ENCODE measurements around the gene TRNP1. TPM values are rescaled to one million over a fixed set of nuclear protein-coding genes. Genes with fewer than 3 reads are reported as not detected.

TRNP1 gene
- total RNA-seq, 1 donor from 2014 or later, result 15.3 TPM

DNA sequence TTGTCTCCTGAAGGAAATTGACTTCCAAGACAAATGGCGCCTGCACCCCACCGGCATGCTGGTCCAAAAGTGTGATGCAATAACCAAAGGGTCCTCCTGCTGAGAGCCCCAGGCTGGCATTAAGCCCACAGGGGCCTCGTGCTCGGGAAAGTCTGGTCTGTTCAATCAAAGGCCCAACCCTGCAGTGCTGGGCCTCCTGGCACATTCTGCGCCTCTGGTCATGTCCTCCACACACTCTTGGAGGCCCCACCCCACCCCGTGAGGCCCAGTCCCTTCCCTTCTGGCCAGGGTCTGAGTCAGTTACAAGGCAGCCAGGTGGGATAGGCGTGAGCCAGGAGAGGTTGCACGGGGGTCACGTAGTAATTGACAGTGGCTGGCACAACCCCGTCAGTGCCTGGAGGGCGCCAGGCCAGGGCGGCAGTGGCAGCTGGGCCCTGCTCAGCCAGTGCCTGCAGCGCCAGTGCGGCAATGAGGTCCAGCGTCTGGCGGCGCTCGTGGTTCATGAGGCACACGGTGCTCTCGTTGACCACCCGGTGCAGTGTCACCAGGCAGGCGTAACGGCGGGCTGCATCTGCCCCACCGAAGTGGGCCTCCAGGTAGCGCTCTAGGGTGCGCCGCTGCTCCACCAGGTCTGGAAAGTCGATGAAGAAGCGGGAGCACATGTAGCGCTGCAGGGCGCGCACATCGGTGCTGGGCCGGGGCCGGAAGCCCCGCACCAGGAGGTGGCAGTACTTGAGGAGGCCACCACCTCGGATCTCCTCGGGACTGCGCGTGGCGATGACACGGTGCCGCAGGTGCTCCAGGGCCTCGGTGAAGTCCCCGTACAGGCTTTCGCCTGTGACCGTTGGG is 12.4 kb downstream of the TRNP1 start:
- Histone ChIP-seq H3K36me3 (ENCODE audit: control insufficient read depth, insufficient read depth, low read length) (peaks cover 17% of the 10 kb centered on the region), H3K27me3 (ENCODE audit: control insufficient read depth, insufficient read depth, low read length) (no peaks in the 10 kb centered on the region), H3K4me3 (ENCODE audit: low read depth, low read length) (no peak overlapping the region)
- DNase-seq (ENCODE audit: low read depth) (no peak), FAIRE-seq (no peak)
- TF ChIP-seq, protein P1, sequence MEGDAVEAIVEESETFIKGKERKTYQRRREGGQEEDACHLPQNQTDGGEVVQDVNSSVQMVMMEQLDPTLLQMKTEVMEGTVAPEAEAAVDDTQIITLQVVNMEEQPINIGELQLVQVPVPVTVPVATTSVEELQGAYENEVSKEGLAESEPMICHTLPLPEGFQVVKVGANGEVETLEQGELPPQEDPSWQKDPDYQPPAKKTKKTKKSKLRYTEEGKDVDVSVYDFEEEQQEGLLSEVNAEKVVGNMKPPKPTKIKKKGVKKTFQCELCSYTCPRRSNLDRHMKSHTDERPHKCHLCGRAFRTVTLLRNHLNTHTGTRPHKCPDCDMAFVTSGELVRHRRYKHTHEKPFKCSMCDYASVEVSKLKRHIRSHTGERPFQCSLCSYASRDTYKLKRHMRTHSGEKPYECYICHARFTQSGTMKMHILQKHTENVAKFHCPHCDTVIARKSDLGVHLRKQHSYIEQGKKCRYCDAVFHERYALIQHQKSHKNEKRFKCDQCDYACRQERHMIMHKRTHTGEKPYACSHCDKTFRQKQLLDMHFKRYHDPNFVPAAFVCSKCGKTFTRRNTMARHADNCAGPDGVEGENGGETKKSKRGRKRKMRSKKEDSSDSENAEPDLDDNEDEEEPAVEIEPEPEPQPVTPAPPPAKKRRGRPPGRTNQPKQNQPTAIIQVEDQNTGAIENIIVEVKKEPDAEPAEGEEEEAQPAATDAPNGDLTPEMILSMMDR (IDR thresholded peaks at IDR 0.05; ENCODE audit: insufficient read depth, low read length, severe bottlenecking), result no peak

DNA sequence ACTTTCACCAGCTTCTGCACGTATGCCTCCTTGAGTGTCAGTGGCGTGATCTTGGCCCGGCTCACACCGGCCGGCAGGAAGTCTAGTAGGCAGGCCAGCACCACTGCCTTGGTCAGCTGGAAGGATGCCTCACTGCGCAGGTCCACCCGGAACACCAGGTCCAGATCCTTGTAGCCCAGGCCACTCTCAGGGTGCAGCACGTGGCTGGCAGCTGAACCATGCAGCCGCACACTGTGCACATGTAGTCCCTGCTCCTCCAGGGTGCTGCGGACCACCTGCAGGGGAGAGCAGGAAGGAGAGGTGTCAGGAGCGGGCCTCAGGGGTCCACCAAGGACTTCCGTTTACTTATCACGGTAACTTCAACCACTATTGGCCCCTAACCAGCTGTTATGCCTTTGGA is 13.2 kb downstream of the TRNP1 start:
- peaks cover 17% of the 10 kb centered on the region for H3K36me3 ChIP-seq (ENCODE audit: control insufficient read depth, insufficient read depth, low read length)
- no peak overlapping the region for H3K4me3 ChIP-seq (ENCODE audit: low read depth, low read length)
- DNase-seq (ENCODE audit: low read depth), result no peak
- no peaks in the 10 kb centered on the region for H3K27me3 ChIP-seq (ENCODE audit: control insufficient read depth, insufficient read depth, low read length)
- TF ChIP-seq, protein P1 (IDR thresholded peaks at IDR 0.05; ENCODE audit: insufficient read depth, low read length, severe bottlenecking), result no peak
- FAIRE-seq, result no peak

DNA sequence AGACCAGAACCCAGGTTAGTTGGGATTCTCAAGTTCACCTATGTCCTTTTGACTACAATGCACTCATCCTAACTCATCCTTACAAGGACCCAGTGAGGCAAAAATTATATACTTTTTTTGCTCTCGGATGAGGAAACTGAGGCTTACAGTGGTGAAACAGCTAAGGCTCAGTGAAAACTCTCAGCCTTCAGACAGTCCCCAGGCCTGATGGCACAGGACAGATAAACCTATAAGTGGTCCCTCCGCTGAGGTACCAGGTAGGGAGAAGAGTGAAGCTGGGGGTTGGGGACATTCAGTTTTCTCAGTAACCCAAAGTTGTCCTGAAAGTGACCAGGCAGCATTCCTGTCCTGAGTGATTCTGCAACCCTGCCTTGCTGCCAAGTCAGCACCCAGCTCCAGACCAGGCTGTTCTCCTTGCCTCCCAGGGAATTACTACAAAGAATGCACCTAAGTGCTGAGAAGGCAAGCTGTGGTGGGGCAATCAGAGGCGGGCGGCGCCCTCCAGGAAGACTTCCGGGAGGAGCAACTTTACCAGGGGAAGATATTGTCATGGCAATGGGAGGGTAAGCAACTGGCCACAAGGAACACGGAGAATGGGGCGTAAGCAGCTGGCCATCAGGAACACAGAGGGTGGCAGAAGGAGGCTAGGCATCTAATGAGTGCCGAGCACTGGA is 14.6 kb downstream of the TRNP1 start:
- FAIRE-seq (no peak), DNase-seq (ENCODE audit: low read depth) (peak; percentile 82)
- Histone ChIP-seq H3K36me3 (ENCODE audit: control insufficient read depth, insufficient read depth, low read length) (peaks cover 17% of the 10 kb centered on the region), H3K4me3 (ENCODE audit: low read depth, low read length) (no peak overlapping the region), H3K27me3 (ENCODE audit: control insufficient read depth, insufficient read depth, low read length) (no peaks in the 10 kb centered on the region)
- TF ChIP-seq, protein P1 (IDR thresholded peaks at IDR 0.05; ENCODE audit: insufficient read depth, low read length, severe bottlenecking), result no peak

DNA sequence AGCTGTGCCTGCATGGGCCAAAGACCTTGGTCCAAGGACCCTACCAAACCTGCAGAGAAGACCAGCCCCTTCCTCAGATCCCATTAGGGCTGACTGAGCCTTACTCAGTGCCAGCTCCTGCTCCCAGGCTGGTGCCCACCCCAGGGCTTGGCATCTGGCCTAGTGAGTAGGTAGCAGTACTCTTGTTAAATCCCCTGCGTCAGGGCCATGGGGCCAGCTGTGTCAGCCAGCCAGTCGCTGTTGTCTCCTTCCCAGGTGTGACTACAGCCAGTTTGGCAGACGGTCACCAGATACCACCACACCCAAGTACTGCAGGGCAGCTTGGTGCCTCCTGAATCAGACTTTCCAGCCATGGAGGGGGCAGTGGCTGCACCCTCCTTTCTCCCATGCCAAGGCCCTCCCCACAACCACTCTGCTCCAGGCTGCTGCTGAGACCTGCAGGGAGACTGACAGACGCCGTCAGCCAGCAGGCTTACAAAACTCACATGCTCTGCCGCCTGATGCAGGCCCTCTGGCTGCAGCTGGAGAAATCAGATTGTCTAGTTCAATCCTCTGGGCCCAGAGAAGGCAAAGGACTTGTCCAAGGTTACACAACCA is 16.2 kb downstream of the TRNP1 start:
- peak; percentile 90 for DNase-seq (ENCODE audit: low read depth)
- FAIRE-seq, result peak; percentile 75
- Histone ChIP-seq H3K36me3 (ENCODE audit: control insufficient read depth, insufficient read depth, low read length) (peaks cover 17% of the 10 kb centered on the region), H3K4me3 (ENCODE audit: low read depth, low read length) (no peak overlapping the region), H3K27me3 (ENCODE audit: control insufficient read depth, insufficient read depth, low read length) (no peaks in the 10 kb centered on the region)
- TF ChIP-seq, protein P1 (IDR thresholded peaks at IDR 0.05; ENCODE audit: insufficient read depth, low read length, severe bottlenecking), result peak; percentile 31

DNA sequence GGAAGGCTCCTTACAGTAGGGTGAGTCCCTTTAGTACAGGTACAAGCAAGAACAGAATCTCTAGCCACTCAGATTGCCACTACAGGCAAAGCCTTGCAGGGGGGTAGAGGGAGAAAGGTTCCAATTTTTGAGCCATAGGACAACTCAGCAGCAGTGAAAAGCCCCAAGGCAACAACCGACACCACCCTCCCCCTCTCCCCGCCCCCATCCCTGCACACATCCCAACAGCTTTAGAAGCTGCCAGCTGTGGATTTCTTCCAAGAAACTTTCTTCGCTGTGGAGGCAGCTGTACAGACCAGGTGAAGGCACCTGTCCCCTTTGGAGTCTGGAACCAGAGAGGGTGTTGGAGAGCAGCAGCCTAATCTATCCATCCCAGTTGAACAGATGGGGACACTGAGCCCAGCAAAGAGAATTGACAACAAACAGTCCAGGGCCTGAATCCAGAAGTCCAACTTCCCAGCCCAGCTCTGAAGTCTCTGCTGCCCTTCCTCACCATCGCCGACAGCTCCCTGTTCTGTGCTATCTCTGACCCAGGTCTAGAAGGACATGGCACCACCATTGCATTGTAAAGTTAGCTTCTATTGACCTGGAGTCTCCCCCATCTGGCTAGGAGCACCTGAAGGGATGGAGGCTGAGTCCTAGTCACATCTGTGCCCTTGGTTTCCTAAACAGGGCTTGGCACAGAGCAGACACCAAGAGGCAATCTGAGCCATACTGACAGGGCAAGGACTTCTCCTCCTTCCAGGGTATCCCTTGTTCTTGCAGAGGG is 16.9 kb downstream of the TRNP1 start:
- H3K36me3 ChIP-seq (ENCODE audit: control insufficient read depth, insufficient read depth, low read length), result peaks cover 13% of the 10 kb centered on the region
- DNase-seq (ENCODE audit: low read depth) (no peak), FAIRE-seq (peak; percentile 13)
- no peaks in the 10 kb centered on the region for H3K27me3 ChIP-seq (ENCODE audit: control insufficient read depth, insufficient read depth, low read length)
- TF ChIP-seq, protein P1 (IDR thresholded peaks at IDR 0.05; ENCODE audit: insufficient read depth, low read length, severe bottlenecking), result no peak
- peak overlapping the region; percentile 69 for H3K4me3 ChIP-seq (ENCODE audit: low read depth, low read length)
